Vagina (tissue), 2 donors: ENCODE data around the gene NCAPD3. TPM values are rescaled to one million over a fixed set of nuclear protein-coding genes. Genes with fewer than 3 reads are reported as not detected.

Experiments used
- DNase-seq, 2 donors: peaks; one replicate each; pipeline ENCODE4 v3.0.0-alpha.2; 2017; ENCODE audit errors: extremely low spot score in 2 of 2
- H3K27ac ChIP-seq: fragments of 200-600 bp; sonication (generic); one replicate; pipeline ENCODE4 v1.5.1; 2019
- H3K27me3 ChIP-seq: fragments of 200-600 bp; sonication (generic); one replicate; pipeline ENCODE4 v1.5.1; 2019
- H3K36me3 ChIP-seq, 2 donors: fragments of 200-600 bp; sonication (generic); one replicate each; pipeline ENCODE4 v1.5.1; 2017 to 2019
- H3K4me1 ChIP-seq: fragments of 200-600 bp; sonication (generic); one replicate; pipeline ENCODE4 v1.5.1; 2019
- H3K4me3 ChIP-seq, 2 donors: fragments of 200-600 bp; sonication (generic); 1 replicate in 1 of 2; 2 replicates in 1 of 2; pipeline ENCODE4 v1.5.1; 2016 to 2019
- H3K9me3 ChIP-seq: fragments of 200-600 bp; sonication (generic); one replicate; pipeline ENCODE4 v1.5.1; 2019
- POLR2A ChIP-seq, 2 donors: fragments of 450-650 bp; IDR thresholded peaks; one replicate each; pipeline ENCODE4 v1.6.1; 2017; ENCODE audit warnings: antibody characterized with exemption in 2 of 2, mild to moderate bottlenecking in 2 of 2, moderate library complexity in 2 of 2
- POLR2AphosphoS5 ChIP-seq, 2 donors: sonication (generic); formaldehyde crosslinking; IDR thresholded peaks; one replicate each; pipeline ENCODE4 v1.9.0; 2017; ENCODE audit warnings: antibody characterized with exemption in 2 of 2, mild to moderate bottlenecking in 2 of 2, low read depth in 1 of 2; ENCODE audit not compliant: insufficient read depth in 1 of 2
- intact Hi-C: fragments of 100-400 bp; cut with DNase I; formaldehyde crosslinking; loops from one replicate; pipeline ENCODE4 v1.15.1; 2023
- total RNA-seq: library from RNA; depleted of rRNA; stranded (reverse); fragments of >200 nt; gene quantifications from one replicate; pipeline ENCODE4 v1.2.3, GENCODE V29; 2016
- TF ChIP-seq, protein P1 (sequence below), 3 experiments: fragments of 450-650 bp in 2 of 3; fragments of 200-600 bp in 1 of 3; sonication (generic) in 1 of 3; IDR thresholded peaks; one replicate each; pipeline ENCODE4 v1.5.1; 2017 to 2019; ENCODE audit warnings: antibody characterized with exemption in 3 of 3, mild to moderate bottlenecking in 2 of 3, moderate library complexity in 2 of 3

Gene NCAPD3, protein sequence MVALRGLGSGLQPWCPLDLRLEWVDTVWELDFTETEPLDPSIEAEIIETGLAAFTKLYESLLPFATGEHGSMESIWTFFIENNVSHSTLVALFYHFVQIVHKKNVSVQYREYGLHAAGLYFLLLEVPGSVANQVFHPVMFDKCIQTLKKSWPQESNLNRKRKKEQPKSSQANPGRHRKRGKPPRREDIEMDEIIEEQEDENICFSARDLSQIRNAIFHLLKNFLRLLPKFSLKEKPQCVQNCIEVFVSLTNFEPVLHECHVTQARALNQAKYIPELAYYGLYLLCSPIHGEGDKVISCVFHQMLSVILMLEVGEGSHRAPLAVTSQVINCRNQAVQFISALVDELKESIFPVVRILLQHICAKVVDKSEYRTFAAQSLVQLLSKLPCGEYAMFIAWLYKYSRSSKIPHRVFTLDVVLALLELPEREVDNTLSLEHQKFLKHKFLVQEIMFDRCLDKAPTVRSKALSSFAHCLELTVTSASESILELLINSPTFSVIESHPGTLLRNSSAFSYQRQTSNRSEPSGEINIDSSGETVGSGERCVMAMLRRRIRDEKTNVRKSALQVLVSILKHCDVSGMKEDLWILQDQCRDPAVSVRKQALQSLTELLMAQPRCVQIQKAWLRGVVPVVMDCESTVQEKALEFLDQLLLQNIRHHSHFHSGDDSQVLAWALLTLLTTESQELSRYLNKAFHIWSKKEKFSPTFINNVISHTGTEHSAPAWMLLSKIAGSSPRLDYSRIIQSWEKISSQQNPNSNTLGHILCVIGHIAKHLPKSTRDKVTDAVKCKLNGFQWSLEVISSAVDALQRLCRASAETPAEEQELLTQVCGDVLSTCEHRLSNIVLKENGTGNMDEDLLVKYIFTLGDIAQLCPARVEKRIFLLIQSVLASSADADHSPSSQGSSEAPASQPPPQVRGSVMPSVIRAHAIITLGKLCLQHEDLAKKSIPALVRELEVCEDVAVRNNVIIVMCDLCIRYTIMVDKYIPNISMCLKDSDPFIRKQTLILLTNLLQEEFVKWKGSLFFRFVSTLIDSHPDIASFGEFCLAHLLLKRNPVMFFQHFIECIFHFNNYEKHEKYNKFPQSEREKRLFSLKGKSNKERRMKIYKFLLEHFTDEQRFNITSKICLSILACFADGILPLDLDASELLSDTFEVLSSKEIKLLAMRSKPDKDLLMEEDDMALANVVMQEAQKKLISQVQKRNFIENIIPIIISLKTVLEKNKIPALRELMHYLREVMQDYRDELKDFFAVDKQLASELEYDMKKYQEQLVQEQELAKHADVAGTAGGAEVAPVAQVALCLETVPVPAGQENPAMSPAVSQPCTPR (N-terminal part only)
- total RNA-seq = 18.4 TPM

DNA sequence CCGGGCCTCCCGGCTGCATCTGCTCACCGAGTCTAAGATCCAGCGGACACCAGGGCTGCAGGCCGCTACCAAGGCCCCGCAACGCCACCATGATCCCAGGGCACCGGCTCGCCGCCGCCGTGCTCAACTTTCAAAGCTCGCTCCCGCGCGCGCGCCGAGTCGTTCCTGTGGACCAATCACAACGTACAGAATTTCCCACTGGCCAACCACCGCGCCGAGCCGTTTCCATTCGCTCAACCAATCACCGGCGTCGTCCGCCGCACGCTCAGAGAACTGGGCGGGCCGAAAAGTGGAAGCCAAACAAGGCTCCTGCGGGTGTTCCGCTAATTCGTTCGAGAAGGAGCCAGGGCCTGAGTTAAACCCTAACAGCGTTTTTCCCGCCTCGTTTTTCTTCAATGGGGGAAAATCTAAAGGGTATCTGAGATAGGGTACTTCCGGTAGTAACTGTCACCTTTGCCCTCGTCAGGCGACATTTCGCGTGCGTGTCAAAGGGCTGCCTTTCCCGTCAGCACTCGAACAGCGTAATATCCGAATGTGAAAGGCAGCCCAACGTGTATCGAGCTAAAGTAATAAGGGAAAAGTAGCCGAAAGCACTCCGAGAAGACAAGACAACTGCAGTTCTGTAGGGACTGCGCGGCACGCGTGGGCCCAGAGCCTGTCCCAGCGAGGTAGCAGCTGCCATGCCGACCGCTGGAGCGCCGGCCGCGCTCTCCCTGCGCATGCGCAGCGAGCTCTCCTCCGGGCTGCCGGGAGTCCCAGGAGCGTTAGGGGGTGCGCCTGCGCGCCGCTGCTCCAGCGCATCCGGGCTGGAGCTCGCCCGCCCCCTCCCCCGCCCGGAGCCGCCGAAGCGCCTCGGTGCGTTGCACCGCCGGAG lies at the start of gene NCAPD3, which contains the start of gene VPS26B:
Gene NCAPD3 (minus strand): TSS at position 132 of the 874 bp plus-strand sequence. CDS start 41 bp downstream, at position 91.
Gene VPS26B (plus strand): TSS at position 836 of the 874 bp plus-strand sequence. CDS start 452 bp downstream, outside the sequence.
- intact Hi-C loops = no loop called here
- TF ChIP-seq POLR2AphosphoS5 (IDR thresholded peaks at IDR 0.05; ENCODE audit: insufficient read depth in 1 of 2, low read depth in 1 of 2) = peak; percentile 81 to 100
- TF ChIP-seq, protein P1, sequence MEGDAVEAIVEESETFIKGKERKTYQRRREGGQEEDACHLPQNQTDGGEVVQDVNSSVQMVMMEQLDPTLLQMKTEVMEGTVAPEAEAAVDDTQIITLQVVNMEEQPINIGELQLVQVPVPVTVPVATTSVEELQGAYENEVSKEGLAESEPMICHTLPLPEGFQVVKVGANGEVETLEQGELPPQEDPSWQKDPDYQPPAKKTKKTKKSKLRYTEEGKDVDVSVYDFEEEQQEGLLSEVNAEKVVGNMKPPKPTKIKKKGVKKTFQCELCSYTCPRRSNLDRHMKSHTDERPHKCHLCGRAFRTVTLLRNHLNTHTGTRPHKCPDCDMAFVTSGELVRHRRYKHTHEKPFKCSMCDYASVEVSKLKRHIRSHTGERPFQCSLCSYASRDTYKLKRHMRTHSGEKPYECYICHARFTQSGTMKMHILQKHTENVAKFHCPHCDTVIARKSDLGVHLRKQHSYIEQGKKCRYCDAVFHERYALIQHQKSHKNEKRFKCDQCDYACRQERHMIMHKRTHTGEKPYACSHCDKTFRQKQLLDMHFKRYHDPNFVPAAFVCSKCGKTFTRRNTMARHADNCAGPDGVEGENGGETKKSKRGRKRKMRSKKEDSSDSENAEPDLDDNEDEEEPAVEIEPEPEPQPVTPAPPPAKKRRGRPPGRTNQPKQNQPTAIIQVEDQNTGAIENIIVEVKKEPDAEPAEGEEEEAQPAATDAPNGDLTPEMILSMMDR (IDR thresholded peaks at IDR 0.05) = no peak
- TF ChIP-seq POLR2A (IDR thresholded peaks at IDR 0.05) = peak; percentile 99
- peaks cover 51% of the 10 kb centered on the region for H3K4me1 ChIP-seq

DNA sequence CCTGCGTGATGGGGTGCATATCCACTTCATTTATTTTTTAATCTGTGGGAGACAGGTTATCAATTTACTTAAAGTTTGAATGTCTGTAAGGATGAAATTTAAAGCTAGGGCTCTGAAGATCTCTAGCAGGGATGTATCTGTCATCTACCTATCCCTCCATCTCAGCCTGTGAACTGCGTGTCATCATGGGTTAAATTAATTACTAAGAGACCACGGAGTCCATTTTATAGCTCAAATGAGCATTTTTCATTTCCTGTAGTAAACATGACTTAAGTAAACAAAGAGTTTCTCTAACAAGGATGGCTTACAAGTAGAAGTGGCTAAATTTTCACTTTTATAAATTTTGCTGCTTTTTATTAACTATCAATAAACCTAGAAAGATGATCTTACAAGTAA lies 49.5 kb upstream of the NCAPD3 start:
- peaks cover 20% of the 10 kb centered on the region for H3K4me1 ChIP-seq
- TF ChIP-seq POLR2AphosphoS5 (IDR thresholded peaks at IDR 0.05; ENCODE audit: insufficient read depth in 1 of 2, low read depth in 1 of 2) (no peak), POLR2A (IDR thresholded peaks at IDR 0.05) (no peak)
- TF ChIP-seq, protein P1 (IDR thresholded peaks at IDR 0.05) = no peak
- H3K36me3 ChIP-seq = no peaks in the 10 kb centered on the region
- DNase-seq = no peak
- H3K9me3 ChIP-seq = no peaks in the 10 kb centered on the region
- H3K27ac ChIP-seq = no peak overlapping the region
- H3K4me3 ChIP-seq = no peak overlapping the region
- intact Hi-C loops = no loop called here
- H3K27me3 ChIP-seq = peaks cover 13% of the 10 kb centered on the region

More for the DNA sequence above, at the start of gene NCAPD3, which contains the start of gene VPS26B:
- no peaks in the 10 kb centered on the region for H3K27me3 ChIP-seq
- peak within 1 kb of the TSS; percentile 95 for H3K27ac ChIP-seq
- H3K4me3 ChIP-seq = peak within 1 kb of the TSS; percentile 89
- DNase-seq = peak in 1 of 2 donors; percentile 97
- H3K36me3 ChIP-seq = no peaks in the 10 kb centered on the region
- H3K9me3 ChIP-seq = no peaks in the 10 kb centered on the region

GRCh38 chr11:134272381-134273316 lies 48.9 kb upstream of the NCAPD3 start:
- Histone ChIP-seq H3K27ac (no peak overlapping the region), H3K4me1 (peaks cover 20% of the 10 kb centered on the region), H3K4me3 (no peak overlapping the region), H3K36me3 (no peaks in the 10 kb centered on the region), H3K27me3 (peaks cover 13% of the 10 kb centered on the region), H3K9me3 (no peaks in the 10 kb centered on the region)
- peak; percentile 31 to 40 for DNase-seq
- intact Hi-C loops = no loop called here
- no peak for TF ChIP-seq POLR2A (IDR thresholded peaks at IDR 0.05)
- TF ChIP-seq, protein P1 (IDR thresholded peaks at IDR 0.05) = no peak
- no peak for TF ChIP-seq POLR2AphosphoS5 (IDR thresholded peaks at IDR 0.05; ENCODE audit: insufficient read depth in 1 of 2, low read depth in 1 of 2)
